ENCODE data around the gene FXYD4.
"Not testable (repeated sequence)": the region's sequence is repeated elsewhere in the genome, so short reads cannot be mapped to it uniquely, and the experiment has no call there.

FXYD4 gene

GRCh38 chr10:43371418-43371817 lies at the start of gene FXYD4:
Gene FXYD4 (plus strand): TSS chr10:43371636. CDS start chr10:43373747, 2,111 bp downstream.
- DNase-seq = no peak

DNA sequence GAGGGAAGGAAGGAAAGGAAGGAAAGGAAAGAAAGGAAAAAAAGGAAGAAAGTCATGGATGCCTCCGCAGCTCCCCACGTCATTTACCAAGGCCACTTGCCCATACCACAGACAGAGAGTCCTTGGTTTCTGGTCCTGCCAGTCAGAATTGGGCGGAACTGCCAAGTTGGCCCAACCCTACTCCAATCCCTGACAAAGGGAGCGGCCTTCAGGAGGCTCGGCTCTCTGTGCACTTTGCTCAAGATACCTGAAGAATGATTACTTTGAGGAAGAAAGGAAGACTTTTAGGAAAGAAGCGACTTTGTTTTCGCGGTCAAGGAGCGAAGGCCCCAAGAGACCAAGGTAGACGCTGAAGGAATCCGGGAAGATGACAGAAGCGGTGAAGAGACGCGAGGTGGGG lies 49.1 kb upstream of the FXYD4 start:
- DNase-seq = no peak

- DNase-seq = no peak
These were observed 48.7 kb upstream of the FXYD4 start for GRCh38 chr10:43322769-43323168.

- DNase-seq = no peak
These were observed 48.2 kb upstream of the FXYD4 start for GRCh38 chr10:43323245-43323644.

GRCh38 chr10:43324876-43325275 lies 46.6 kb upstream of the FXYD4 start:
- no peak for DNase-seq

GRCh38 chr10:43327171-43327570 lies 44.3 kb upstream of the FXYD4 start:
- DNase-seq = no peak

- no peak for DNase-seq
These were observed 43.5 kb upstream of the FXYD4 start for GRCh38 chr10:43327986-43328385.

- not testable (repeated sequence) for DNase-seq
These were observed 42.6 kb upstream of the FXYD4 start for GRCh38 chr10:43328810-43329209.

- not testable (repeated sequence) for DNase-seq
These were observed 42.1 kb upstream of the FXYD4 start for GRCh38 chr10:43329246-43329885.

DNA sequence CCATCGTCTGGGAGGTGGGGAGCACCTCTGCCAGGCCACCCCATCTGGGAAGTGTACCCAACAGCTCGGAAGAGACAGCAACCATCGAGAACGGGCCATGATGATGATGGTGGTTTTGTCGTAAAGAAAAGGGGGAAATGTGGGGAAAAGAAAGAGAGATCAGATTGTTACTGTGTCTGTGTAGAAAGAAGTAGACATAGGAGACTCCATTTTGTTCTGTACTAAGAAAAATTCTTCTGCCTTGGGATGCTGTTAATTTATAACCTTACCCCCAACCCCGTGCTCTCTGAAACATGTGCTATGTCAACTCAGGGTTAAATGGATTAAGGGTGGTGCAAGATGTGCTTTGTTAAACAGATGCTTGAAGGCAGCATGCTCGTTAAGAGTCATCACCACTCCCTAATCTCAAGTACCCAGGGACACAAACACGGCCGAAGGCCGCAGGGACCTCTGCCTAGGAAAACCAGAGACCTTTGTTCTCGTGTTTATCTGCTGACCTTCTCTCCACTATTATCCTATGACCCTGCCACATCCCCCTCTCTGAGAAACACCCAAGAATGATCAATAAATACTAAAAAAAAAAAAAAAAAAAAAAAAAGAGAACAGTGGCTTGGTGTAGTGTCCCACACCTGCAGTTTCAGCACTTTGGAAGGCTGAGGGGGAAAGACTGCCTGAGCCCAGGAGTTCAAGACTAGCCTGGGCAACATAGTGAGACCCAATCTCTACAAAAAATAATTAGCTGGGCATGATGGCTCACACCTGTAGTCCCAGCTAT lies 41.2 kb upstream of the FXYD4 start:
- DNase-seq = not testable (repeated sequence)

- not testable (repeated sequence) for DNase-seq
These were observed 40.7 kb upstream of the FXYD4 start for GRCh38 chr10:43330824-43331127.

- DNase-seq = no peak
These were observed 37.8 kb upstream of the FXYD4 start for GRCh38 chr10:43333653-43334052.

DNA sequence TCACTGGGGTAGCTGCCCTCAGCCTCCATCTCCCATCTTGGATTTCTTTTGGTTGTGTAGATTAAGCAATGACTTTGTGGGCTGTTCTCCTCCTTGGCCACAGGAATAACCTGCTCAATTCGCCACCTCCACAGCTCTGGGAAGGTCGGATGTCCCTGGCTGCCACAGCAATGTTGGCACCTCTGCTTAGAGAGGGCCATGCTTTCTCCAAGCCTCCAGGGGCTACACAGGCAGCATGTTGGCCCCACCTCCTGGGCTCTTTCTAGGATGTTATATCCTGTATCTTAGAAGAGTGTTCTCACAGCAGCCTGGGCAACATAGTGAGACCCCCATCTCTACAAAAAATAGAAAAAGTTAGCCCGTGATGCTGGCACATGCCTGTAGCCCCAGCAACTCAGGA lies 35.4 kb upstream of the FXYD4 start:
- DNase-seq = no peak

GRCh38 chr10:43336641-43337318 lies 34.7 kb upstream of the FXYD4 start:
- no peak for DNase-seq

- not testable (repeated sequence) for DNase-seq
These were observed 33.9 kb upstream of the FXYD4 start for GRCh38 chr10:43337536-43337935.

DNA sequence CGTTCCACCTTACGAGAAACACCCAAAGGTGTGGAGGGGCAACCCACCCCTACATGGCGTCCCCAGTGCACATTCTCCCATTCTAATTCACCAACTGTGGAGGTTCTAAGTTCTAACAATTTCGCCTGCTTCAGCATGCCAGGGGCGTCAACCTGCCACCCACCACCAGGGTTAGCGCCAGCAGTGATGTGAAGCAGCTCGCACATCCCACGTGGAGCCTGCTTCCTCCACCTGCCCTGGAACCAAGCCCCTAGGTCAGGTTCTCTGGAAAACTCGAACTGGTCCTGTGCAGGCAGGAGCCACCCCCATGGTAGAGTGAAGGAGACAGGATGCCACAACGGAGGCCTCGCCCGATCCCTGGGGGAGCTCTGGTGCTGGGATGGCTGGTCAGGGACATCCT lies 33.3 kb upstream of the FXYD4 start:
- DNase-seq = no peak

- no peak for DNase-seq
These were observed 32.3 kb upstream of the FXYD4 start for GRCh38 chr10:43339136-43339535.

GRCh38 chr10:43340101-43340500 lies 31.3 kb upstream of the FXYD4 start:
- no peak for DNase-seq

- DNase-seq = no peak
These were observed 30.8 kb upstream of the FXYD4 start for GRCh38 chr10:43340619-43341018.

GRCh38 chr10:43341450-43341849 lies 30.0 kb upstream of the FXYD4 start:
- no peak for DNase-seq

GRCh38 chr10:43342279-43343125 lies 28.9 kb upstream of the FXYD4 start:
- no peak for DNase-seq

DNA sequence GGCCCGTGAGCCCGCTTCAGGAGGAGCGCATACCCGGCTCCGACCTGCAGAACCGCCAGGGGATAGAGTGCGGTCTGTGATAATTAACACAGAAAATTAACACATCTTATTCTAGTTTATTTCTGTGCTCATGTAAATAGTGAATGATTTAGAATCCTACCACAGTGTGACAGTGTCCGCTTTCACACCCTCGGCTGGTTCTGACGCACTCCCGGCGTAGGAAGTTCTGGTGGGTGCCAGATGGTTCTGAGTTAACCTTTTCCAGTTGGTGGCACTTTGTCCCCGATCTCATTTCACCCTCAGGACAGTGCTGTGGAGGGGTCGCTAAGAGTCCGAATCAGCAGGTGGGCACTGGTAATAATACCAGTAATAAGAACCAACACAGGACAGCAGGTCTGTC lies 28.3 kb upstream of the FXYD4 start:
- DNase-seq = no peak

GRCh38 chr10:43344051-43344450 lies 27.4 kb upstream of the FXYD4 start:
- no peak for DNase-seq

All from KG1 (cell line).